SK-N-SH (cell line): ENCODE measurements around the gene RAB39B. TPM values are rescaled to one million over a fixed set of nuclear protein-coding genes. Genes with fewer than 3 reads are reported as not detected.

Experiments
- CTCF ChIA-PET: fragments of 300-600, 350-600 bp; formaldehyde crosslinking; extraction: SDS; loops from one replicate; lab custom pipeline; 2021; lab: Yijun Ruan, JAX
- POLR2A ChIA-PET: fragments of 350-600 bp; sonication (Branson Sonifier 250); formaldehyde crosslinking; extraction: SDS; loops from one replicate; lab custom pipeline; 2020; ENCODE audit warnings: antibody characterized with exemption, inconsistent platforms; lab: Yijun Ruan, JAX
- DNase-seq: peaks from one replicate; pipeline ENCODE4 v3.0.0; 2012
- H2AFZ ChIP-seq: fragments of 200-600 bp; sonication (generic); 2 replicates; pipeline ENCODE4 v1.8.1; 2016; ENCODE audit warnings: antibody characterized with exemption, mild to moderate bottlenecking, low read depth
- H3F3A ChIP-seq: fragments of 200-600 bp; sonication (generic); replicated peaks from 2 replicates; pipeline ENCODE3; 2016; ENCODE audit warnings: antibody characterized with exemption, mild to moderate bottlenecking; ENCODE audit not compliant: insufficient read depth
- H3K27ac ChIP-seq, 2 experiments: fragments of 200-500 bp in 1 of 2; fragments of 200-600 bp in 1 of 2; sonication (Bioruptor generic) in 1 of 2; sonication (generic), shearing (Covaris generic) in 1 of 2; 2 replicates each; pipeline versions ENCODE4 v1.5.1 to v1.6.1; 2014 to 2016; ENCODE audit warnings: low read depth in 2 of 2, inconsistent platforms in 1 of 2, low read length in 1 of 2, mild to moderate bottlenecking in 1 of 2, mixed read lengths in 1 of 2
- H3K27me3 ChIP-seq: fragments of 200-600 bp; sonication (generic), shearing (Covaris generic); 2 replicates; pipeline ENCODE4 v1.6.1; 2016; ENCODE audit warnings: mixed run types; ENCODE audit not compliant: insufficient read depth
- H3K36me3 ChIP-seq, 2 experiments: fragments of 200-500 bp in 1 of 2; fragments of 200-600 bp in 1 of 2; sonication (Bioruptor generic) in 1 of 2; sonication (generic) in 1 of 2; replicated peaks in 1 of 2; 2 replicates each; pipeline versions ENCODE3 to v1.5.1; 2014 to 2016; ENCODE audit warnings: low read length in 1 of 2, mild to moderate bottlenecking in 1 of 2; ENCODE audit not compliant: insufficient read depth in 2 of 2, control insufficient read depth in 1 of 2
- H3K4me1 ChIP-seq, 2 experiments: fragments of 200-500 bp in 1 of 2; fragments of 200-600 bp in 1 of 2; sonication (Bioruptor generic) in 1 of 2; sonication (generic), shearing (Covaris generic) in 1 of 2; 2 replicates each; pipeline versions ENCODE4 v1.5.1 to v1.6.1; 2014 to 2016; ENCODE audit warnings: low read depth in 1 of 2, low read length in 1 of 2, mixed run types in 1 of 2; ENCODE audit not compliant: insufficient read depth in 2 of 2, control insufficient read depth in 1 of 2
- H3K4me2 ChIP-seq: fragments of 200-600 bp; sonication (generic), shearing (Covaris generic); 2 replicates; pipeline ENCODE4 v1.6.1; 2017; ENCODE audit warnings: mixed run types
- H3K4me3 ChIP-seq, 2 experiments: fragments of 200-500 bp in 1 of 2; fragments of 200-600 bp in 1 of 2; sonication (Bioruptor generic) in 1 of 2; sonication (generic), shearing (Covaris generic) in 1 of 2; 2 replicates each; pipeline versions ENCODE4 v1.5.1 to v1.8.1; 2014 to 2016; ENCODE audit warnings: low read depth in 2 of 2, inconsistent platforms in 1 of 2, low read length in 1 of 2, mild to moderate bottlenecking in 1 of 2, mixed read lengths in 1 of 2, moderate library complexity in 1 of 2
- H3K79me2 ChIP-seq: fragments of 200-600 bp; sonication (generic); 2 replicates; pipeline ENCODE4 v1.8.1; 2017; ENCODE audit warnings: mild to moderate bottlenecking; ENCODE audit not compliant: insufficient read depth
- H3K9ac ChIP-seq: fragments of 200-600 bp; sonication (generic); 2 replicates; pipeline ENCODE4 v1.6.1; 2017; ENCODE audit warnings: mixed run types
- H3K9me2 ChIP-seq: fragments of 200-600 bp; sonication (generic); 2 replicates; pipeline ENCODE4 v1.6.1; 2017; ENCODE audit warnings: mixed run types
- H3K9me3 ChIP-seq: fragments of 200-600 bp; sonication (generic); 2 replicates; pipeline ENCODE4 v1.6.1; 2017; ENCODE audit warnings: mixed run types, mild to moderate bottlenecking, moderate library complexity
- H4K20me1 ChIP-seq: fragments of 200-600 bp; sonication (generic); 2 replicates; pipeline ENCODE4 v1.6.1; 2017; ENCODE audit warnings: mild to moderate bottlenecking, mixed run types; ENCODE audit not compliant: insufficient read depth
- CHD2 ChIP-seq: fragments of 150-350 bp; IDR thresholded peaks from 2 replicates; pipeline ENCODE4 v1.6.1; 2018; ENCODE audit warnings: low read length; ENCODE audit not compliant: partially characterized antibody
- EP300 ChIP-seq, 2 experiments: IDR thresholded peaks; 2 replicates each; pipeline versions ENCODE4 v1.4.0 to v1.6.1; 2012; ENCODE audit warnings: borderline replicate concordance in 1 of 2, low read depth in 1 of 2, low read length in 1 of 2
- FOXM1 ChIP-seq: IDR thresholded peaks from 2 replicates; pipeline ENCODE4 v1.4.0; 2012; ENCODE audit warnings: low read depth, mild to moderate bottlenecking
- GABPA ChIP-seq: IDR thresholded peaks from 2 replicates; pipeline ENCODE4 v1.4.0; 2012; ENCODE audit warnings: low read depth, mild to moderate bottlenecking
- JUND ChIP-seq: IDR thresholded peaks from 2 replicates; pipeline ENCODE4 v1.4.0; 2012
- MEF2A ChIP-seq: IDR thresholded peaks from 2 replicates; pipeline ENCODE4 v1.4.0; 2012; ENCODE audit warnings: low read depth, borderline replicate concordance
- MXI1 ChIP-seq: IDR thresholded peaks from 2 replicates; pipeline ENCODE4 v1.6.1; 2012; ENCODE audit warnings: mild to moderate bottlenecking, low read depth, low read length, improper control_type of control experiment
- NRF1 ChIP-seq: IDR thresholded peaks from 2 replicates; pipeline ENCODE4 v1.6.1; 2012; ENCODE audit warnings: low read depth, mild to moderate bottlenecking, low read length
- PBX3 ChIP-seq: IDR thresholded peaks from 2 replicates; pipeline ENCODE4; 2012
- RFX5 ChIP-seq: IDR thresholded peaks from 2 replicates; pipeline ENCODE4 v1.6.1; 2012; ENCODE audit warnings: mild to moderate bottlenecking, improper control_type of control experiment, low read length
- TEAD4 ChIP-seq: IDR thresholded peaks from 2 replicates; pipeline ENCODE4 v1.4.0; 2012; ENCODE audit warnings: mild to moderate bottlenecking, borderline replicate concordance; ENCODE audit not compliant: insufficient read depth
- ZBTB33 ChIP-seq: IDR thresholded peaks from 2 replicates; pipeline ENCODE4 v1.4.0; 2012; ENCODE audit warnings: low read depth, borderline replicate concordance
- WGBS: methylation state at CpG from one replicate; pipeline ENCODE4 v1.1.6; 2017; ENCODE audit warnings: low lambda C conversion rate; 5-methylcytosine and 5-hydroxymethylcytosine counted together
- polyA plus RNA-seq, 3 experiments: library from polyadenylated mRNA; depleted of rRNA; stranded (reverse); fragments of >200 nt; gene quantifications; 2 replicates each; pipeline ENCODE4 v1.2.3, GENCODE V29; 2012
- TF ChIP-seq, protein P1 (sequence below): fragments of 150-350 bp; IDR thresholded peaks from 2 replicates; pipeline ENCODE4 v1.6.1; 2017; ENCODE audit warnings: antibody characterized with exemption, low read length, low read depth, borderline replicate concordance
- TF ChIP-seq, protein P2 (sequence below): IDR thresholded peaks from 2 replicates; pipeline ENCODE4 v1.6.1; 2012; ENCODE audit warnings: mild to moderate bottlenecking, low read depth, low read length, moderate library complexity

Gene RAB39B
- polyA plus RNA-seq, 1 of the 3 experiments (the other 2 are of a cell fraction): 1.3 TPM

DNA sequence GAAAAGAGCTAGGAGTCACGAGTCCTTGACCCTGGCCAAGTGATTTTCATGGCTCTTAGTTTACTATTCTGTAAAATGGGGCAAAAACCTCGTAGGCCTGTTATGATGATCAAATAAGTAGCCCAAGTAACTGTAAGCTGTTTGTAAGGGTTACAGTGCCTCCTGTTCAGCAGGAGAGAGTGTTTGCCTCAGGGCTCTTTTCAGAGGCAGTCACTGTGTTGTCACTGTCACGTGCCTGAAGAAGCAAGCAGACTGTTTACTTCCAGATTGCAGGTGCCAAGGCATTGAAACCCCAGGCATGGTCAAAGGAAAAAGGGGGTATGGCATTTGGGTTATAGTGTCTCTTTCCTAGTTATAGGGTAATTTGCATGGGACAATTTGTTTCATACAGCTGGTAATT lies 4.5 kb downstream of the RAB39B start:
- Histone ChIP-seq H3K79me2 (no peaks in the 10 kb centered on the region), H3K9ac (no peak overlapping the region), H2AFZ (no peak overlapping the region), H3K9me3 (no peaks in the 10 kb centered on the region), H3K27me3 (no peaks in the 10 kb centered on the region), H3K4me2 (no peak overlapping the region), H3K9me2 (no peaks in the 10 kb centered on the region), H3F3A (no peaks in the 10 kb centered on the region), H4K20me1 (no peaks in the 10 kb centered on the region), H3K27ac (no peak overlapping the region), H3K4me3 (no peak overlapping the region), H3K4me1 (no peaks in the 10 kb centered on the region; a peak in 1 of 4 replicates), H3K36me3 (no peaks in the 10 kb centered on the region)
- 51% methylated on average over 3 of the region's 3 CpGs for WGBS
- CTCF ChIA-PET: no interaction called here
- POLR2A ChIA-PET: interaction anchor here (0.6 kb wide), 1 partner anchor 35 kb away, joined by 4 read pairs; no protein-coding TSS in a partner anchor
- no peak for DNase-seq
- TF ChIP-seq MEF2A: no peak

GRCh38 chrX:155251391-155251790 lies 12.9 kb downstream of the RAB39B start:
- TF ChIP-seq GABPA (no peak), JUND (no peak), FOXM1 (no peak), MXI1 (no peak), EP300 (IDR thresholded peaks at IDR 0.05; ENCODE audit: borderline replicate concordance in 1 of 2, low read depth in 1 of 2, low read length in 1 of 2) (no peak), RFX5 (no peak), CHD2 (no peak), TEAD4 (no peak), NRF1 (no peak), PBX3 (no peak), ZBTB33 (no peak), MEF2A (no peak)
- TF ChIP-seq, protein P1, sequence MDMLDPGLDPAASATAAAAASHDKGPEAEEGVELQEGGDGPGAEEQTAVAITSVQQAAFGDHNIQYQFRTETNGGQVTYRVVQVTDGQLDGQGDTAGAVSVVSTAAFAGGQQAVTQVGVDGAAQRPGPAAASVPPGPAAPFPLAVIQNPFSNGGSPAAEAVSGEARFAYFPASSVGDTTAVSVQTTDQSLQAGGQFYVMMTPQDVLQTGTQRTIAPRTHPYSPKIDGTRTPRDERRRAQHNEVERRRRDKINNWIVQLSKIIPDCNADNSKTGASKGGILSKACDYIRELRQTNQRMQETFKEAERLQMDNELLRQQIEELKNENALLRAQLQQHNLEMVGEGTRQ: no peak
- TF ChIP-seq, protein P2, sequence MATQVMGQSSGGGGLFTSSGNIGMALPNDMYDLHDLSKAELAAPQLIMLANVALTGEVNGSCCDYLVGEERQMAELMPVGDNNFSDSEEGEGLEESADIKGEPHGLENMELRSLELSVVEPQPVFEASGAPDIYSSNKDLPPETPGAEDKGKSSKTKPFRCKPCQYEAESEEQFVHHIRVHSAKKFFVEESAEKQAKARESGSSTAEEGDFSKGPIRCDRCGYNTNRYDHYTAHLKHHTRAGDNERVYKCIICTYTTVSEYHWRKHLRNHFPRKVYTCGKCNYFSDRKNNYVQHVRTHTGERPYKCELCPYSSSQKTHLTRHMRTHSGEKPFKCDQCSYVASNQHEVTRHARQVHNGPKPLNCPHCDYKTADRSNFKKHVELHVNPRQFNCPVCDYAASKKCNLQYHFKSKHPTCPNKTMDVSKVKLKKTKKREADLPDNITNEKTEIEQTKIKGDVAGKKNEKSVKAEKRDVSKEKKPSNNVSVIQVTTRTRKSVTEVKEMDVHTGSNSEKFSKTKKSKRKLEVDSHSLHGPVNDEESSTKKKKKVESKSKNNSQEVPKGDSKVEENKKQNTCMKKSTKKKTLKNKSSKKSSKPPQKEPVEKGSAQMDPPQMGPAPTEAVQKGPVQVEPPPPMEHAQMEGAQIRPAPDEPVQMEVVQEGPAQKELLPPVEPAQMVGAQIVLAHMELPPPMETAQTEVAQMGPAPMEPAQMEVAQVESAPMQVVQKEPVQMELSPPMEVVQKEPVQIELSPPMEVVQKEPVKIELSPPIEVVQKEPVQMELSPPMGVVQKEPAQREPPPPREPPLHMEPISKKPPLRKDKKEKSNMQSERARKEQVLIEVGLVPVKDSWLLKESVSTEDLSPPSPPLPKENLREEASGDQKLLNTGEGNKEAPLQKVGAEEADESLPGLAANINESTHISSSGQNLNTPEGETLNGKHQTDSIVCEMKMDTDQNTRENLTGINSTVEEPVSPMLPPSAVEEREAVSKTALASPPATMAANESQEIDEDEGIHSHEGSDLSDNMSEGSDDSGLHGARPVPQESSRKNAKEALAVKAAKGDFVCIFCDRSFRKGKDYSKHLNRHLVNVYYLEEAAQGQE: no peak
- H3K4me1 ChIP-seq: no peaks in the 10 kb centered on the region
- CTCF ChIA-PET: interaction anchor here (2.1 kb wide), 1 partner anchor 35 kb away, joined by 9 read pairs; the partner anchor contains the start of gene VBP1
- 34% methylated on average over 1 of the region's 1 CpG for WGBS
- DNase-seq: no peak
- H4K20me1 ChIP-seq: no peaks in the 10 kb centered on the region
- H3K27me3 ChIP-seq: no peaks in the 10 kb centered on the region
- H3K9me2 ChIP-seq: no peaks in the 10 kb centered on the region
- no peaks in the 10 kb centered on the region; the same call in 1 of the 2 replicates for H3K79me2 ChIP-seq
- H3K36me3 ChIP-seq: no peaks in the 10 kb centered on the region
- H3K27ac ChIP-seq: no peak overlapping the region
- no peak overlapping the region for H3K4me3 ChIP-seq
- H2AFZ ChIP-seq: no peak overlapping the region
- no peaks in the 10 kb centered on the region for H3F3A ChIP-seq
- H3K4me2 ChIP-seq: no peak overlapping the region
- no peaks in the 10 kb centered on the region for H3K9me3 ChIP-seq
- no peak overlapping the region for H3K9ac ChIP-seq
- POLR2A ChIA-PET: interaction anchor here (1.1 kb wide), 1 partner anchor 12 kb away, joined by 3 read pairs; no protein-coding TSS in a partner anchor
